GM12878 (cell line): ENCODE results near the gene RETNLB. TPM values are rescaled to one million over a fixed set of nuclear protein-coding genes. Genes with fewer than 3 reads are reported as not detected.

Source experiments
- ATAC-seq: fragments of 200-7000 bp; cut with Tn5 transposase; 3 replicates; pipeline ENCODE4 v1.9.1; 2020; ENCODE audit warnings: mild to moderate bottlenecking, moderate library complexity
- BruUV-seq: library from RNA; stranded (reverse); fragments of 400-500 nt; replicated peaks from 2 replicates; lab custom pipeline; 2021; lab: Mats Ljungman, UMichigan
- CTCF ChIA-PET: fragments of 300-600 bp; sonication (Branson Sonifier 250); formaldehyde crosslinking; extraction: SDS; loops from one replicate; lab custom pipeline; 2021; ENCODE audit warnings: inconsistent platforms; lab: Yijun Ruan, JAX
- POLR2A ChIA-PET: fragments of 350-600 bp; formaldehyde crosslinking; extraction: SDS; loops from one replicate; lab custom pipeline; 2021; ENCODE audit warnings: inconsistent platforms; lab: Charles Lee
- RAD21 ChIA-PET: fragments of 300-600 bp; sonication (Branson Sonifier 250); formaldehyde crosslinking; loops from one replicate; lab custom pipeline; 2023; ENCODE audit warnings: antibody characterized with exemption; ENCODE audit not compliant: unreplicated experiment; lab: Charles Lee
- SMC1A ChIA-PET: fragments of 300-600 bp; sonication (Branson Sonifier 250); formaldehyde crosslinking; loops from one replicate; lab custom pipeline; 2023; ENCODE audit not compliant: unreplicated experiment, uncharacterized antibody; lab: Charles Lee
- DNase-seq: peaks from one replicate; pipeline ENCODE4 v3.0.0-alpha.2; 2011; ENCODE audit warnings: low read depth, low spot score
- FAIRE-seq: peaks from 3 replicates; lab custom pipeline; 2011; peaks lifted over from hg19 to GRCh38; lab: Jason Lieb, UNC
- H2AFZ ChIP-seq: 2 replicates; pipeline ENCODE4 v1.6.0; 2011; ENCODE audit warnings: low read depth, low read length, control low read depth; ENCODE audit not compliant: control insufficient read depth
- H3K27ac ChIP-seq: 2 replicates; pipeline ENCODE4 v1.5.1; 2011; ENCODE audit warnings: control low read depth; ENCODE audit not compliant: control insufficient read depth, insufficient read depth
- H3K27me3 ChIP-seq, 2 experiments: replicated peaks in 1 of 2; 2 replicates each; pipeline versions ENCODE4 v1.6.0 to v1.6.1; 2011; ENCODE audit warnings: low read length in 1 of 2; ENCODE audit not compliant: control insufficient read depth in 2 of 2, insufficient read depth in 2 of 2
- H3K36me3 ChIP-seq, 2 experiments: 2 replicates each; pipeline ENCODE4 v1.5.1; 2011; ENCODE audit warnings: low read length in 1 of 2; ENCODE audit not compliant: control insufficient read depth in 2 of 2, insufficient read depth in 2 of 2
- H3K4me1 ChIP-seq: 2 replicates; pipeline ENCODE4 v1.6.1; 2011; ENCODE audit warnings: mild to moderate bottlenecking, low read length, moderate library complexity, mixed read lengths; ENCODE audit not compliant: control insufficient read depth, insufficient read depth
- H3K4me2 ChIP-seq: 2 replicates; pipeline ENCODE4 v1.6.0; 2011; ENCODE audit warnings: control low read depth; ENCODE audit not compliant: control insufficient read depth, insufficient read depth
- H3K4me3 ChIP-seq: fragments of 200-600 bp; sonication (generic); 2 replicates; pipeline ENCODE4 v1.5.1; 2016
- H3K79me2 ChIP-seq: 2 replicates; pipeline ENCODE4 v1.6.0; 2011; ENCODE audit warnings: low read length; ENCODE audit not compliant: control insufficient read depth, insufficient read depth
- H3K9ac ChIP-seq: 2 replicates; pipeline ENCODE4 v1.8.0; 2011; ENCODE audit warnings: low read length, control low read depth, mixed read lengths; ENCODE audit not compliant: control insufficient read depth, insufficient read depth
- H3K9me3 ChIP-seq: replicated peaks from 3 replicates; pipeline ENCODE4 v1.5.1; 2011; ENCODE audit warnings: mild to moderate bottlenecking, low read length; ENCODE audit not compliant: control insufficient read depth, insufficient read depth
- H4K20me1 ChIP-seq: 2 replicates; pipeline ENCODE4 v1.6.0; 2011; ENCODE audit not compliant: control insufficient read depth, insufficient read depth
- CBFB ChIP-seq: IDR thresholded peaks from 2 replicates; pipeline ENCODE4 v1.6.1; 2016; ENCODE audit warnings: antibody characterized with exemption, low read depth
- CREB1 ChIP-seq: IDR thresholded peaks from 2 replicates; pipeline ENCODE4 v1.6.1; 2012; ENCODE audit warnings: low read depth, mild to moderate bottlenecking, inconsistent platforms
- RELA ChIP-seq: fragments of 450-650 bp; IDR thresholded peaks from 2 replicates; pipeline ENCODE4 v1.8.0; 2014; ENCODE audit warnings: borderline replicate concordance; ENCODE audit not compliant: partially characterized antibody
- SREBF2 ChIP-seq: IDR thresholded peaks from 2 replicates; pipeline ENCODE4 v1.6.1; 2012; ENCODE audit warnings: mild to moderate bottlenecking, low read length
- ZSCAN29 ChIP-seq: fragments of 450-650 bp; IDR thresholded peaks from 2 replicates; pipeline ENCODE4 v1.6.1; 2017; ENCODE audit warnings: mild to moderate bottlenecking, moderate library complexity
- WGBS: methylation state at CpG from one replicate; pipeline ENCODE4 v1.1.6; 2016; ENCODE audit warnings: low lambda C conversion rate; ENCODE audit not compliant: insufficient replicate concordance, insufficient coverage; ENCODE audit errors: missing lambda C conversion rate; 5-methylcytosine and 5-hydroxymethylcytosine counted together
- in situ Hi-C: fragments of 300-500 bp; cut with MboI; formaldehyde crosslinking; loops from 9 replicates; pipeline ENCODE4 v1.14.3; 2018; ENCODE audit warnings: mixed read lengths
- intact Hi-C: fragments of 100-400 bp; cut with micrococcal nuclease; formaldehyde crosslinking; loops from one replicate; pipeline ENCODE4 v1.14.2; 2022; ENCODE audit not compliant: unreplicated experiment
- polyA plus RNA-seq, 11 experiments: library from polyadenylated mRNA; depleted of rRNA in 4 of 11; unstranded in 6 of 11; stranded (reverse) in 5 of 11; fragments of >200 nt; fragmentation: Nextera tagmentation in 4 of 11; fragmentation: Illumina TruSeq in 1 of 11; extraction: Ambion mirVana in 4 of 11; extraction: Trizol in 1 of 11; gene quantifications; 1 replicate in 1 of 11; 2 replicates in 10 of 11; pipeline versions ENCODE4 v1.2.1 to v1.2.3, GENCODE V29; 2011 to 2016; ENCODE audit warnings: inconsistent platforms in 2 of 11, missing spikeins in 2 of 11, low read depth in 1 of 11
- total RNA-seq, 4 experiments: library from RNA; depleted of rRNA in 3 of 4; stranded (reverse); fragments of >200 nt in 3 of 4; fragmentation: Illumina TruSeq in 1 of 4; extraction: Trizol in 1 of 4; gene quantifications; 2 replicates each; pipeline versions ENCODE4 v1.2.1 to v1.2.3, GENCODE V29; 2013 to 2021
- TF ChIP-seq, protein P1 (sequence below): fragments of 450-650 bp; IDR thresholded peaks from 2 replicates; pipeline ENCODE4 v1.6.1; 2017; ENCODE audit warnings: low read depth, mild to moderate bottlenecking, moderate library complexity

The RETNLB gene
- total and polyA plus RNA-seq, 10 of the 15 experiments (the other 5 are each of a cell fraction or from before 2014, with no cell fraction given), result not detected

DNA sequence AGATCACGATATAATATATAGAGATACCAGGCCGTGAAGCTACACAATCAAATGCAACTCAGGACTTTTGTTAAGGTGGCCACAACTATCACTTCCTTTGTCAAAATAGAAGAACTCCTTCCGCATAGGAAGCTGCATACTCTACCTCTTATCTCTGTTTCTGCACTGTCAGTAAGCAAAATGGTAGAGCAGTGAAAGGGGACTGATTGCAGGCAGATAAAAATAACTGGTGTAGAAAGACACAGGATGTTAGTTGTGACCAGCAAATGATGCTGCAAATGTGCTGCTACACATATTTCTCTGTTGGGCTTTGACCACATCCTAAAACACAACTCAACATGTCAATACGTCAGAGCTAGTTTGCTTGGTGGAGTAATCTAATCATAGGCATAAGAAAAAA lies 49.1 kb upstream of the RETNLB start:
- RAD21 ChIA-PET, result no interaction called here
- no peak; the same call in 2 of the 3 replicates for ATAC-seq
- Histone ChIP-seq H3K9ac (no peak overlapping the region), H2AFZ (no peak overlapping the region), H3K4me1 (no peaks in the 10 kb centered on the region), H3K9me3 (no peaks in the 10 kb centered on the region), H3K27me3 (no peaks in the 10 kb centered on the region), H4K20me1 (no peaks in the 10 kb centered on the region), H3K79me2 (no peaks in the 10 kb centered on the region), H3K4me3 (no peak overlapping the region), H3K4me2 (no peak overlapping the region), H3K36me3 (no peaks in the 10 kb centered on the region), H3K27ac (no peak overlapping the region)
- DNase-seq, result no peak
- TF ChIP-seq ZSCAN29 (no peak), CREB1 (peak; percentile 21; the same call in 1 of the 2 replicates)
- SMC1A ChIA-PET, result no interaction called here
- in situ Hi-C loops (no loop called here), intact Hi-C loops (no loop called here)
- 15% methylated on average over 4 of the region's 4 CpGs for WGBS
- no TSS peak for BruUV-seq
- POLR2A ChIA-PET, result no interaction called here
- CTCF ChIA-PET, result no interaction called here
- peak; percentile 35 for FAIRE-seq

DNA sequence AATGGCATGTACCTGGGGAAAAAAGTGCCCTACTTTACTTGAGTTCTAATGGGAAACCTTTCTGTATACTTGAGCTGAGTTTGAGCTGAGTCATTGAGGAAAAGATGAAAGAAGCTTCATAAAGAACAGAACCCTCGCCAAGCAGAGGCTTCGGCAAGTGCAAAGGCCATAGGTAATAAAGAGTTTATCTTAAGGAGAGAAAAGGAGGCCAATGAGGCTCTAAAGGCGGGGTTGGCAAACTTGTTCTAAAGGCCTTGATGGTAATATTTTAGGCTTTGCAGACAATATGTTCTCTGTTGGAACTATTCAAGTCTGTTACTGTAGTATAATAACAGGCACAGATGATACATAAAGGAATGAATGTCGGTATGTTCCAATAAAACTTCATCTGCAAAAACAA lies 47.8 kb upstream of the RETNLB start:
- TF ChIP-seq, protein P1, sequence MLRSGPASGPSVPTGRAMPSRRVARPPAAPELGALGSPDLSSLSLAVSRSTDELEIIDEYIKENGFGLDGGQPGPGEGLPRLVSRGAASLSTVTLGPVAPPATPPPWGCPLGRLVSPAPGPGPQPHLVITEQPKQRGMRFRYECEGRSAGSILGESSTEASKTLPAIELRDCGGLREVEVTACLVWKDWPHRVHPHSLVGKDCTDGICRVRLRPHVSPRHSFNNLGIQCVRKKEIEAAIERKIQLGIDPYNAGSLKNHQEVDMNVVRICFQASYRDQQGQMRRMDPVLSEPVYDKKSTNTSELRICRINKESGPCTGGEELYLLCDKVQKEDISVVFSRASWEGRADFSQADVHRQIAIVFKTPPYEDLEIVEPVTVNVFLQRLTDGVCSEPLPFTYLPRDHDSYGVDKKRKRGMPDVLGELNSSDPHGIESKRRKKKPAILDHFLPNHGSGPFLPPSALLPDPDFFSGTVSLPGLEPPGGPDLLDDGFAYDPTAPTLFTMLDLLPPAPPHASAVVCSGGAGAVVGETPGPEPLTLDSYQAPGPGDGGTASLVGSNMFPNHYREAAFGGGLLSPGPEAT, result no peak
- TF ChIP-seq CBFB, result no peak
- no peak for TF ChIP-seq RELA
- TF ChIP-seq SREBF2, result no peak
- CTCF ChIA-PET, result no interaction called here
- in situ Hi-C loops, result no loop called here
- SMC1A ChIA-PET, result no interaction called here
- Histone ChIP-seq H3K27ac (no peak overlapping the region), H3K4me2 (no peak overlapping the region), H4K20me1 (no peaks in the 10 kb centered on the region), H3K9me3 (no peaks in the 10 kb centered on the region), H3K9ac (no peak overlapping the region), H3K36me3 (no peaks in the 10 kb centered on the region), H3K4me1 (no peaks in the 10 kb centered on the region), H2AFZ (no peak overlapping the region), H3K27me3 (no peaks in the 10 kb centered on the region), H3K4me3 (no peak overlapping the region), H3K79me2 (no peaks in the 10 kb centered on the region)
- no peak for DNase-seq
- BruUV-seq, result no TSS peak
- POLR2A ChIA-PET, result no interaction called here
- WGBS, result 68% methylated on average over 4 of the region's 4 CpGs
- no peak for FAIRE-seq
- no peak for ATAC-seq
- RAD21 ChIA-PET, result no interaction called here
- intact Hi-C loops, result no loop called here
